CD4-positive, alpha-beta memory T cell (primary cell): ENCODE measurements around the gene SKAP1. TPM values are rescaled to one million over a fixed set of nuclear protein-coding genes. Genes with fewer than 3 reads are reported as not detected.

Experiments used
- CTCF ChIA-PET: fragments of 350-600 bp; sonication (Branson Sonifier 250); formaldehyde crosslinking; loops from one replicate; lab custom pipeline; 2021; ENCODE audit warnings: inconsistent platforms; ENCODE audit not compliant: partially characterized antibody; lab: Charles Lee
- POLR2A ChIA-PET: fragments of 350-600 bp; sonication (Branson Sonifier 250); formaldehyde crosslinking; loops from one replicate; lab custom pipeline; 2021; ENCODE audit not compliant: partially characterized antibody; lab: Charles Lee
- DNase-seq, 5 donors: peaks; one replicate each; pipeline versions ENCODE4 v3.0.0 to v3.0.0-alpha.2; 2020 to 2022; ENCODE audit warnings: mixed read lengths in 1 of 5
- H3K27ac ChIP-seq: one replicate; pipeline ENCODE4 v1.7.0; 2013; ENCODE audit warnings: low read depth, low read length
- H3K27me3 ChIP-seq: 2 replicates; pipeline ENCODE4 v1.7.0; 2013; ENCODE audit warnings: mild to moderate bottlenecking, low read length, moderate library complexity; ENCODE audit not compliant: insufficient read depth
- H3K36me3 ChIP-seq: 2 replicates; pipeline ENCODE4 v1.7.0; 2013; ENCODE audit warnings: mild to moderate bottlenecking, low read length, moderate library complexity; ENCODE audit not compliant: insufficient read depth
- H3K4me1 ChIP-seq: 2 replicates; pipeline ENCODE4 v1.7.0; 2013; ENCODE audit warnings: mild to moderate bottlenecking, low read length, moderate library complexity; ENCODE audit not compliant: insufficient read depth
- H3K4me3 ChIP-seq, 2 donors: one replicate each; pipeline ENCODE4 v1.7.0; 2013; ENCODE audit warnings: low read length in 2 of 2, mild to moderate bottlenecking in 1 of 2
- H3K9me3 ChIP-seq, 2 donors: one replicate each; pipeline ENCODE4 v1.7.0; 2013; ENCODE audit warnings: low read length in 2 of 2, control low read depth in 1 of 2; ENCODE audit not compliant: control insufficient read depth in 1 of 2
- H3K27ac Mint-ChIP-seq, 7 donors: one replicate each; pipeline ENCODE4 v1.8.0; 2020 to 2021; ENCODE audit warnings: mixed read lengths in 7 of 7, mild to moderate bottlenecking in 6 of 7, inconsistent platforms in 3 of 7, moderate library complexity in 3 of 7
- H3K27me3 Mint-ChIP-seq, 2 donors: one replicate each; pipeline ENCODE4 v1.8.0; 2020 to 2021; ENCODE audit warnings: mixed read lengths in 2 of 2
- H3K36me3 Mint-ChIP-seq, 2 donors: one replicate each; pipeline ENCODE4 v1.8.0; 2020 to 2021; ENCODE audit warnings: mixed read lengths in 2 of 2, inconsistent platforms in 1 of 2, mild to moderate bottlenecking in 1 of 2
- H3K4me1 Mint-ChIP-seq, 4 donors: one replicate each; pipeline ENCODE4 v1.8.0; 2020 to 2021; ENCODE audit warnings: mixed read lengths in 4 of 4, mild to moderate bottlenecking in 1 of 4
- H3K4me3 Mint-ChIP-seq, 8 donors: one replicate each; pipeline ENCODE4 v1.8.0; 2020 to 2021; ENCODE audit warnings: mixed read lengths in 8 of 8, mild to moderate bottlenecking in 7 of 8, moderate library complexity in 6 of 8, inconsistent platforms in 3 of 8
- H3K9me3 Mint-ChIP-seq, 8 donors: one replicate each; pipeline ENCODE4 v1.8.0; 2020 to 2021; ENCODE audit warnings: mixed read lengths in 8 of 8, mild to moderate bottlenecking in 5 of 8, inconsistent platforms in 3 of 8, moderate library complexity in 1 of 8
- intact Hi-C: fragments of 100-400 bp; cut with micrococcal nuclease; formaldehyde crosslinking; loops from one replicate; pipeline ENCODE4 v1.15.1; 2023
- polyA plus RNA-seq, 2 donors: library from polyadenylated mRNA; unstranded; fragments of 300-500 nt; fragmentation: Illumina TruSeq; gene quantifications; one replicate each; pipeline ENCODE4 v1.2.3, GENCODE V29; 2021
- total RNA-seq, 2 experiments: library from RNA; stranded (reverse); gene quantifications; one replicate each; pipeline ENCODE4 v1.2.3, GENCODE V29; 2021

SKAP1 gene
- total and polyA plus RNA-seq, 4 experiments from 2014 or later, result 83.4 to 336 (median 165) TPM

DNA sequence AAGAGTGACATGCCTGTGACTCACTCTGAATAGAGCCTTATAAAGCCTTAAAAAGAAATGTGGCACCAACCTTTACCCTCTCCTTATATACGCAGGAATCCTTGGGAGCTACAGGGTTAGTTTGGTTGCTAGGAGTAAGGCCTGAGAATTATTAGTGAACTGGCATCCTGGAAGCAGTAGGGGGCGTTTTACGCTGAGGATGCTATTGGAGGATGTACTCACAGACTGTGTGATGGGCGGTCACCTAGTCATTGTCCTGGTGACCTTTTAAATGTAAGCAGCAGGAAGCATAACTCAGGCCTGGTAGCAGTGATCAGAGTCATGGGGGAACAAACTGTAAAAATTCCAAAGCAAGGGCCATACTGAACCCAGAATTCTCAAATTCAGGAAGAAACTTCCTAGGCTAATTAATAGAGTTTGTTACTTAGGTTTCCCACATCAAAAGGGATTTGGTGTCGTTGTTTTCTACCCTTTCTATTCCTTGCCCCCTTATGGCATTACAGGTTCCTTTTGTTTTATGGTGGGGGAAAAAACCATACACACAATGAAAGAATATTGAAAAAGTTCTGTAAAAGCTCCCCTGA, 168.6 kb downstream of the SKAP1 start:
- POLR2A ChIA-PET, result no interaction called here
- intact Hi-C loops, result no loop called here
- Mint-ChIP-seq H3K27ac (peak overlapping the region in 2 of 7 donors; percentile 43 to 66), H3K27me3 (no peaks in the 10 kb centered on the region), H3K9me3 (no peaks in the 10 kb centered on the region), H3K4me3 (peak overlapping the region in 1 of 8 donors; percentile 8), H3K36me3 (peaks cover 6 to 32% of the 10 kb centered on the region in 2 donors), H3K4me1 (peaks cover 6 to 28% (median 19%) of the 10 kb centered on the region in 4 donors)
- peaks cover 3% of the 10 kb centered on the region for H3K4me1 ChIP-seq
- CTCF ChIA-PET, result interaction anchor here (4.3 kb wide), 1 partner anchor 332 kb away, joined by 31 read pairs; the partner anchor contains the start of gene HOXB5
- no peak overlapping the region for H3K27ac ChIP-seq
- H3K9me3 ChIP-seq, result no peaks in the 10 kb centered on the region
- H3K4me3 ChIP-seq, result no peak overlapping the region
- H3K36me3 ChIP-seq, result peaks cover 5% of the 10 kb centered on the region
- no peak for DNase-seq
- H3K27me3 ChIP-seq, result no peaks in the 10 kb centered on the region

DNA sequence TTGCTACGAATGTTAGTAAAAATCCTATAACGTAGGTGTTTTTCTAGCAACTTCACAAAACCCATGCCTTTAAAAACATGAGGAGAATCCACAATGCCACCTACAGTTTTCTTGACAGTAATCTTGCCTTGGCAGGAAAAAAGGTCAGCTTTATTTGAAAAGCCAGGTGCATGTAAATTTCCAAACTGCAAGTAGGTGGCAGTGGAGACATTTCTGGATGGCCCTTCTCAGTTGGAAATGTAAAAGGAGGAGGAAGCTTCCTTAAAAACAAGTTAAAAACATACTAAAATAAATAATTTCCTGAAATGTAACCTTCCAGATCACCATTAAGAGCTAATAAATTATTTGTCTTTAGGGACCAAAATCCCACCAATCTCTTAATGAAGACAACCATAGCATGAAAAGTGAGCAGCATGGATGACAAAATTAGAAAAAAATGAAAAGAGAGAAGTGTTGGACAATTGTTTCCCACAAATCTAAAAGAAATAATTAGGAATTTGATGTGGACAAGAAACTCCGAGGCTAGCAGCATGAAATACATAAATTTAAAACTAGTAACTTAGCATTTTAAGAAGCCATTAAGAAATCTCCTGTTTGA, 170.2 kb downstream of the SKAP1 start:
- Mint-ChIP-seq H3K9me3 (no peaks in the 10 kb centered on the region), H3K4me3 (no peak overlapping the region), H3K27me3 (no peaks in the 10 kb centered on the region), H3K27ac (no peak overlapping the region), H3K4me1 (peaks cover 6 to 19% (median 14%) of the 10 kb centered on the region in 4 donors), H3K36me3 (peaks cover 7 to 34% of the 10 kb centered on the region in 2 donors)
- intact Hi-C loops, result no loop called here
- Histone ChIP-seq H3K9me3 (no peaks in the 10 kb centered on the region), H3K4me3 (no peak overlapping the region), H3K36me3 (peaks cover 5% of the 10 kb centered on the region), H3K27me3 (no peaks in the 10 kb centered on the region), H3K27ac (no peak overlapping the region), H3K4me1 (no peaks in the 10 kb centered on the region)
- CTCF ChIA-PET, result interaction anchor here (0.8 to 2.2 kb wide), 7 partner anchors 9 to 359 kb away, joined by 3 to 9 read pairs (median 4); partner anchors contain the start of gene HOXB5
- POLR2A ChIA-PET, result no interaction called here
- DNase-seq, result no peak

DNA sequence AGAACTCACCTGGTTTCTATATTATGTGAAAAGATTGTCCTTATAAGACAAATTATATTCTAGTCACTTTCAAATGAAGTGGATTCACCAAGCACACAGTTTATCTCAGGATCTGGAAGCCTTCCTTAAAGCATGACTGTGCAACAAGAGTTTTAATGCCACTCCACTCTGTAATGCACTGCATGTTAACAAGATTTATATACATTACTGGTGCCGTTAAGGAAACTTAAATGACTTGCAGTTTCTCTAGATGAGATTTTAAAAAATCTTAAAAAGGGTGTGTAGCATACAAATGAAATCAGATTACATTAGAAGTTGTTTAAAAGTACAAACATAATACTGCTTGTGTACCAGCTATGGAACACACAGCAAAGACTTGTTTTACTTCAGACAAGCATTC, 171.7 kb downstream of the SKAP1 start:
- CTCF ChIA-PET, result interaction anchor here (0.9 to 2.2 kb wide), 4 partner anchors 15 to 911 kb away, joined by 3 to 5 read pairs (median 4); no protein-coding TSS in a partner anchor
- H3K27me3 ChIP-seq, result no peaks in the 10 kb centered on the region
- H3K4me3 ChIP-seq, result no peak overlapping the region
- intact Hi-C loops, result no loop called here
- H3K4me1 Mint-ChIP-seq, result peaks cover 2 to 15% (median 12%) of the 10 kb centered on the region in 4 donors
- H3K9me3 ChIP-seq, result no peaks in the 10 kb centered on the region
- H3K4me1 ChIP-seq, result no peaks in the 10 kb centered on the region
- DNase-seq, result no peak
- H3K36me3 Mint-ChIP-seq, result peaks cover 7 to 34% of the 10 kb centered on the region in 2 donors
- H3K9me3 Mint-ChIP-seq, result no peaks in the 10 kb centered on the region
- H3K36me3 ChIP-seq, result peaks cover 5% of the 10 kb centered on the region
- H3K27ac Mint-ChIP-seq, result peak overlapping the region in 1 of 7 donors; percentile 8
- no peaks in the 10 kb centered on the region for H3K27me3 Mint-ChIP-seq
- no peak overlapping the region for H3K4me3 Mint-ChIP-seq
- POLR2A ChIA-PET, result no interaction called here
- no peak overlapping the region for H3K27ac ChIP-seq

DNA sequence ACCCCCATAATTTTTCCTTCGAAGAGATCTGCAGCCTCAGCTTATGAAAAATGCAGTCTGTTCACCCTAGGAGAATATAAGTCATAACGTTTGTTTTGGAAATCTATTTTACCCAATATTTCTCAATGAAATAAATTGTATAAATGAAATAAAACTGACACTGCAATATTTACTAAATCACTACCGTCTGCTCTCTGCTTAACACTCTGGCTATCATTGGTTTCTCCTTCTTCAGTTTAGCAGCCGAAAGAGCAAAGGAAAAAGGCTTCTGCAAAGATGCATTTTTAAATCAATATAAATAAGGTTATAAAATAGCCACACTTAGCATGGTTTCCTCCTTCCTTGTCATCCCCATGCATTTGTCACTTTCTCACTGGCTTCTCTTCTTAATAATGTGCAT, 174.3 kb downstream of the SKAP1 start:
- intact Hi-C loops, result no loop called here
- DNase-seq, result no peak

DNA sequence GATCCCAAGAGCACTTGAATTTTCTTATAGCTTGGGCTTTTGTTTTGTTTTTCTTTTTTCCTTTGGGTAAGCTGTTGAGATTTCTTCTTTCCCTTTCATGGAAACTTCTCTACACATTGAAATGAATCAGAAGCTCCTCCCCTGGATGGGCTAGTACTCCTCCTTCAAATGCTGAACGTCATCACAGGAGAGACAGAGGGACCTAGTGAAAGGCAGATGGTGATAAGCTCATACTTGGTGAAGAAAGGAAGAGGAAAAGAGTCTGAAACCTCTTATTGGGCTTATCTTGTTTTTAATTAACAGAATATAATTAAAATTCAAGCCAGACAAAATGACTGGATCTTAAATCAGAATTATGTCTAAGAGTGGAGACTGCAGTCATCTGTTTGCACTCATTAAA, 175.1 kb downstream of the SKAP1 start:
- H3K27me3 ChIP-seq, result no peaks in the 10 kb centered on the region
- peaks cover 15 to 28% of the 10 kb centered on the region in 2 donors for H3K36me3 Mint-ChIP-seq
- no peaks in the 10 kb centered on the region for H3K9me3 ChIP-seq
- no peak overlapping the region for H3K4me3 Mint-ChIP-seq
- no peak overlapping the region for H3K4me3 ChIP-seq
- no peak overlapping the region for H3K27ac ChIP-seq
- POLR2A ChIA-PET, result no interaction called here
- DNase-seq, result no peak
- CTCF ChIA-PET, result interaction anchor here (1.0 to 1.5 kb wide), 3 partner anchors 8 to 238 kb away, joined by 3 to 7 read pairs (median 4); no protein-coding TSS in a partner anchor
- H3K27ac Mint-ChIP-seq, result peak overlapping the region in 2 of 7 donors; percentile 16 to 65
- no peaks in the 10 kb centered on the region for H3K4me1 ChIP-seq
- intact Hi-C loops, result no loop called here
- peaks cover 0 to 19% (median 5%) of the 10 kb centered on the region in 4 donors for H3K4me1 Mint-ChIP-seq
- no peaks in the 10 kb centered on the region for H3K9me3 Mint-ChIP-seq
- H3K27me3 Mint-ChIP-seq, result no peaks in the 10 kb centered on the region
- no peaks in the 10 kb centered on the region for H3K36me3 ChIP-seq

More for the DNA sequence above, 174.3 kb downstream of the SKAP1 start:
- no peak overlapping the region for H3K4me3 Mint-ChIP-seq
- H3K36me3 Mint-ChIP-seq, result peaks cover 15 to 35% of the 10 kb centered on the region in 2 donors
- no peaks in the 10 kb centered on the region for H3K4me1 ChIP-seq
- H3K9me3 Mint-ChIP-seq, result no peaks in the 10 kb centered on the region
- no peak overlapping the region for H3K27ac ChIP-seq
- no peaks in the 10 kb centered on the region for H3K9me3 ChIP-seq
- peak overlapping the region in 1 of 7 donors; percentile 37 for H3K27ac Mint-ChIP-seq
- CTCF ChIA-PET, result no interaction called here
- H3K27me3 ChIP-seq, result no peaks in the 10 kb centered on the region
- POLR2A ChIA-PET, result no interaction called here
- peaks cover 0 to 19% (median 7%) of the 10 kb centered on the region in 4 donors for H3K4me1 Mint-ChIP-seq
- no peaks in the 10 kb centered on the region for H3K27me3 Mint-ChIP-seq
- no peaks in the 10 kb centered on the region for H3K36me3 ChIP-seq
- no peak overlapping the region for H3K4me3 ChIP-seq

DNA sequence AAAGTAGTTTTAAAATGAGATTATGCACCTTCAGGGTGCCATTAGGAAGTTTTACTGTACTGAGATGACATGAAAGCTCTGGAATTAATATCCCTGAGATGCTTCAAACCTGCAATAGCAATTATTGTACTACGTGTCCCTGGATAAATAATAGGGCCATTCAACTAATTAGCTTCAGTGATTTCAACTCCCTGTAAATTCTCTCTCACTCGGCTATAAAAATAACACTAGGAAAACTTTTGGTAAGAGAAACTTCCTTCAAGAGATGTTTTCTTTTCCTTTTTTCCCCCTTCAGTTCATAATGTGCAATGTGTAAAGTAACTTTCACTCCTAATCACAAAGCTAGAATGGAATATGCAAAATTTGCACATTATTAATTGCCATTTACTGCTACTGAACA, 176.0 kb downstream of the SKAP1 start:
- H3K4me1 ChIP-seq, result no peaks in the 10 kb centered on the region
- CTCF ChIA-PET, result interaction anchor here (1.5 kb wide), 1 partner anchor 174 kb away, joined by 3 read pairs; no protein-coding TSS in a partner anchor
- DNase-seq, result no peak
- H3K4me3 ChIP-seq, result no peak overlapping the region
- no peaks in the 10 kb centered on the region for H3K27me3 Mint-ChIP-seq
- no peaks in the 10 kb centered on the region for H3K9me3 Mint-ChIP-seq
- no peak overlapping the region for H3K4me3 Mint-ChIP-seq
- H3K36me3 ChIP-seq, result no peaks in the 10 kb centered on the region
- H3K27ac Mint-ChIP-seq, result peak overlapping the region in 1 of 7 donors; percentile 11
- peaks cover 0 to 20% (median 5%) of the 10 kb centered on the region in 4 donors for H3K4me1 Mint-ChIP-seq
- peaks cover 15 to 28% of the 10 kb centered on the region in 2 donors for H3K36me3 Mint-ChIP-seq
- no peaks in the 10 kb centered on the region for H3K27me3 ChIP-seq
- POLR2A ChIA-PET, result no interaction called here
- no peaks in the 10 kb centered on the region for H3K9me3 ChIP-seq
- H3K27ac ChIP-seq, result no peak overlapping the region
- intact Hi-C loops, result no loop called here

DNA sequence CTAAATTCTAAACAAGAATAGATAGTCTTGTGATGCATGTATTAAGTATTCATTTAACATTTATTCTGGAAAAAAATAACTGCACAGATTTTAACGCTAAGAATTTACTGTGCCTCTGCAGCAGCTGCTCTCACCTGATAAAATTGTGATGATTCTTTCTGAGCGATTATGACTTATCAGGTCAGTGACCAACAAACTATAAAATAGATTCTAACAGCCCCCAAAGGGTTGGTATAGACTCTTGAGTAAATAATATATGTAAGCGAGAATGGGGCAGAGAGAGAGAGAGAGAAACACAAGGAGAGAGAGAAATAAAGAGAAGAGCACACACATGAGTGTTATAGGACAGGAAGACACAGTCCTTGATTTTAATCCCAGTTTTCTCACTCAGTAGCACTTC, 178.1 kb downstream of the SKAP1 start:
- intact Hi-C loops, result no loop called here
- POLR2A ChIA-PET, result no interaction called here
- H3K9me3 Mint-ChIP-seq, result no peaks in the 10 kb centered on the region
- CTCF ChIA-PET, result interaction anchor here (1.7 kb wide), 1 partner anchor 12 kb away, joined by 5 read pairs; no protein-coding TSS in a partner anchor
- peaks cover 4% of the 10 kb centered on the region for H3K36me3 ChIP-seq
- H3K4me1 ChIP-seq, result peaks cover 9% of the 10 kb centered on the region
- H3K9me3 ChIP-seq, result no peaks in the 10 kb centered on the region
- peaks cover 15 to 34% of the 10 kb centered on the region in 2 donors for H3K36me3 Mint-ChIP-seq
- no peaks in the 10 kb centered on the region for H3K27me3 ChIP-seq
- no peak overlapping the region for H3K4me3 ChIP-seq
- H3K27ac Mint-ChIP-seq, result peak overlapping the region in 1 of 7 donors; percentile 39
- H3K4me1 Mint-ChIP-seq, result peaks cover 5 to 25% (median 10%) of the 10 kb centered on the region in 4 donors
- DNase-seq, result no peak
- no peak overlapping the region for H3K27ac ChIP-seq
- H3K4me3 Mint-ChIP-seq, result no peak overlapping the region
- H3K27me3 Mint-ChIP-seq, result no peaks in the 10 kb centered on the region
